ENCODE data around the gene CRTC1. TPM values are rescaled to one million over a fixed set of nuclear protein-coding genes. Genes with fewer than 3 reads are reported as not detected.
"Not testable (repeated sequence)": the region's sequence is repeated elsewhere in the genome, so short reads cannot be mapped to it uniquely, and the experiment has no call there.

The CRTC1 gene
- total and polyA plus RNA-seq, 10 donors: 3.1 to 15.7 (median 8.2) TPM

GRCh38 chr19:18676692-18677091, 6.8 kb upstream of the CRTC1 start:
- intact Hi-C loops (cut with DNase I; ENCODE audit: low total_unique reads): no loop called here
- DNase-seq: no peak
- Histone ChIP-seq H3K27me3 (replicated peaks in 1 of 7) (peaks cover 0 to 4% (median 0%) of the 10 kb centered on the region in 7 donors), H3K9me3 (no peaks in the 10 kb centered on the region), H3K27ac (no peak overlapping the region), H3K4me1 (peaks cover 0 to 23% (median 10%) of the 10 kb centered on the region in 6 donors), H3K4me3 (no peak overlapping the region), H3K36me3 (peaks cover 0 to 8% (median 2%) of the 10 kb centered on the region in 6 donors)
- TF ChIP-seq POLR2AphosphoS5 (IDR thresholded peaks at IDR 0.05): no peak
- TF ChIP-seq POLR2A (IDR thresholded peaks at IDR 0.05): no peak
- TF ChIP-seq CTCF (IDR thresholded peaks at IDR 0.05 in 8 of 11, conservative IDR thresholded peaks at IDR 0.05 in 3 of 11): no peak
- WGBS, 5 donors: 76 to 95% (median 81%) methylated on average over 7 of the region's 7 CpGs

- 75 to 87% (median 82%) methylated on average over 13 of the region's 13 CpGs for WGBS, 5 donors
- Histone ChIP-seq H3K4me3 (no peak overlapping the region), H3K36me3 (peaks cover 0 to 4% (median 0%) of the 10 kb centered on the region in 6 donors), H3K27ac (no peak overlapping the region), H3K9me3 (no peaks in the 10 kb centered on the region), H3K4me1 (peaks cover 0 to 25% (median 10%) of the 10 kb centered on the region in 6 donors), H3K27me3 (replicated peaks in 1 of 7) (peaks cover 0 to 4% (median 0%) of the 10 kb centered on the region in 7 donors)
- no peak for TF ChIP-seq CTCF (IDR thresholded peaks at IDR 0.05 in 8 of 11, conservative IDR thresholded peaks at IDR 0.05 in 3 of 11)
- intact Hi-C loops (cut with DNase I; ENCODE audit: low total_unique reads): no loop called here
- DNase-seq: no peak
Measured at GRCh38 chr19:18677156-18677555, 6.3 kb upstream of the CRTC1 start.

DNA sequence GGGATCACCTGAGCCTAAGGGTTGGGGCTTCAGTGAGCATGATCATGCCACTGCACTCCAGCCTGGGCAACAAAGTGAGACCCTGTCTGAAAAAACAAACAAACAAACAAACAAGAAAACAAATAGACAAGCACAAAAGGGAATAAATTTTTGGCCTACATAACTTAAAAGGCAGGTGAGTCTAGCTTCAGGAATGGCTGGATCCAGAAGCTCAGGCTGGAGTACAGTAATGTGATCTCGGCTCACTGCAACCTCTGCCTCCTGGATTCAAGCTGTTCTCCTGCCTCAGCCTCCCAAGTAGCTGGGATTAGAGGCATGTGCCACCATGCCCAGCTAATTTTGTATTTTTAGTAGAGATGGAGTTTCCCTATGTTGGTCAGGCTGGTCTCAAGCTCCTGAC, 3.3 kb upstream of the CRTC1 start:
- H3K9me3 ChIP-seq; H3K36me3 ChIP-seq; DNase-seq; intact Hi-C loops (cut with DNase I; ENCODE audit: low total_unique reads); H3K27ac ChIP-seq; H3K27me3 ChIP-seq (replicated peaks in 1 of 7); H3K4me3 ChIP-seq: not testable (repeated sequence)
- 88 to 100% (median 91%) methylated on average over 1 of the region's 1 CpG for WGBS, 5 donors
- H3K4me1 ChIP-seq: peaks cover 10 to 49% (median 28%) of the 10 kb centered on the region in 6 donors

GRCh38 chr19:18682807-18683108, 722 bp upstream of the CRTC1 start:
- H3K4me3 ChIP-seq: peak overlapping the region; percentile 24 to 80 (median 59)
- 56 to 67% (median 59%) methylated on average over 8 of the region's 8 CpGs for WGBS, 5 donors
- H3K4me1 ChIP-seq: peaks cover 10 to 65% (median 32%) of the 10 kb centered on the region in 6 donors
- TF ChIP-seq POLR2A (IDR thresholded peaks at IDR 0.05) (no peak), POLR2AphosphoS5 (IDR thresholded peaks at IDR 0.05) (no peak), CTCF (IDR thresholded peaks at IDR 0.05 in 8 of 11, conservative IDR thresholded peaks at IDR 0.05 in 3 of 11) (no peak)
- no peaks in the 10 kb centered on the region for H3K36me3 ChIP-seq
- peak overlapping the region in 6 of 8 donors; percentile 71 to 93 (median 88) for H3K27ac ChIP-seq
- DNase-seq: no peak
- H3K9me3 ChIP-seq: no peaks in the 10 kb centered on the region
- intact Hi-C loops (cut with DNase I; ENCODE audit: low total_unique reads): no loop called here
- peaks cover 0 to 4% (median 0%) of the 10 kb centered on the region in 7 donors for H3K27me3 ChIP-seq (replicated peaks in 1 of 7)
